Endothelial cell of umbilical vein (primary cell): ENCODE data around the gene CPSF7. TPM values are rescaled to one million over a fixed set of nuclear protein-coding genes. Genes with fewer than 3 reads are reported as not detected.

ENCODE experiments used
- BruUV-seq: library from RNA; stranded (reverse); fragments of 400-500 nt; replicated peaks from 2 replicates; lab custom pipeline; 2021; lab: Mats Ljungman, UMichigan
- CTCF ChIA-PET: fragments of 300-600, 350-600 bp; sonication (Branson Sonifier 250); formaldehyde crosslinking; loops from one replicate; lab custom pipeline; 2021; ENCODE audit warnings: antibody characterized with exemption, inconsistent platforms; lab: Charles Lee
- POLR2A ChIA-PET: fragments of 300-600, 350-600 bp; sonication (Branson Sonifier 250); formaldehyde crosslinking; loops from one replicate; lab custom pipeline; 2021; ENCODE audit warnings: antibody characterized with exemption, inconsistent platforms; lab: Charles Lee
- DNase-seq: peaks from one replicate; pipeline ENCODE4 v3.0.0-alpha.2; 2011; ENCODE audit warnings: low read depth, low spot score
- FAIRE-seq: peaks from 2 replicates; lab custom pipeline; 2011; peaks lifted over from hg19 to GRCh38; lab: Jason Lieb, UNC
- H2AFZ ChIP-seq: 2 replicates; pipeline ENCODE4 v1.6.0; 2012; ENCODE audit warnings: low read depth, low read length, control low read depth, inconsistent platforms
- H3K27ac ChIP-seq: 2 replicates; pipeline ENCODE4 v1.5.1; 2011; ENCODE audit warnings: low read depth, mild to moderate bottlenecking, control low read depth, low read length, moderate library complexity; ENCODE audit not compliant: insufficient read depth
- H3K27me3 ChIP-seq, 2 experiments: 2 replicates each; pipeline versions ENCODE4 v1.6.0 to v1.6.1; 2011; ENCODE audit warnings: low read length in 2 of 2, mixed read lengths in 1 of 2; ENCODE audit not compliant: control insufficient read depth in 2 of 2, insufficient read depth in 2 of 2
- H3K36me3 ChIP-seq, 2 experiments: 2 replicates in 1 of 2; 3 replicates in 1 of 2; pipeline ENCODE4 v1.5.1; 2011; ENCODE audit warnings: low read length in 2 of 2, mild to moderate bottlenecking in 1 of 2, moderate library complexity in 1 of 2; ENCODE audit not compliant: control insufficient read depth in 2 of 2, insufficient read depth in 2 of 2; ENCODE audit errors: extremely low read depth in 1 of 2
- H3K4me1 ChIP-seq: 3 replicates; pipeline ENCODE4 v1.5.1; 2011; ENCODE audit warnings: mild to moderate bottlenecking, low read length; ENCODE audit not compliant: control insufficient read depth, insufficient read depth; ENCODE audit errors: extremely low read depth
- H3K4me2 ChIP-seq: 2 replicates; pipeline ENCODE4 v1.6.1; 2011; ENCODE audit warnings: low read length, control low read depth, mixed read lengths; ENCODE audit not compliant: insufficient read depth
- H3K4me3 ChIP-seq, 3 experiments: fragments of 200-600 bp in 1 of 3; sonication (generic), shearing (Covaris generic) in 1 of 3; replicated peaks in 1 of 3; 2 replicates each; pipeline ENCODE4 v1.5.1; 2011 to 2016; ENCODE audit warnings: control low read depth in 3 of 3, low read length in 3 of 3, mild to moderate bottlenecking in 2 of 3, inconsistent platforms in 1 of 3, low read depth in 1 of 3, moderate library complexity in 1 of 3; ENCODE audit not compliant: insufficient read depth in 1 of 3
- H3K79me2 ChIP-seq: 2 replicates; pipeline ENCODE4 v1.6.0; 2012; ENCODE audit warnings: low read length, inconsistent platforms; ENCODE audit not compliant: control insufficient read depth, insufficient read depth
- H3K9ac ChIP-seq: replicated peaks from 2 replicates; pipeline ENCODE3; 2011; ENCODE audit warnings: low read length, control low read depth; ENCODE audit not compliant: insufficient read depth; ENCODE audit errors: extremely low read depth
- H3K9me1 ChIP-seq: replicated peaks from 3 replicates; pipeline ENCODE4 v1.6.0; 2011; ENCODE audit warnings: mild to moderate bottlenecking, low read length; ENCODE audit not compliant: control insufficient read depth, insufficient read depth; ENCODE audit errors: extremely low read depth
- H3K9me3 ChIP-seq: replicated peaks from 2 replicates; pipeline ENCODE4 v1.5.1; 2012; ENCODE audit warnings: low read length, inconsistent platforms; ENCODE audit not compliant: control insufficient read depth, insufficient read depth
- H4K20me1 ChIP-seq: replicated peaks from 2 replicates; pipeline ENCODE3; 2011; ENCODE audit warnings: mild to moderate bottlenecking, low read length; ENCODE audit not compliant: control insufficient read depth, insufficient read depth; ENCODE audit errors: extremely low read depth
- EZH2 ChIP-seq: IDR thresholded peaks from 2 replicates; pipeline ENCODE4 v1.6.1; 2012; ENCODE audit warnings: borderline replicate concordance, low read depth, mild to moderate bottlenecking, moderate library complexity, low read length, inconsistent platforms; ENCODE audit not compliant: severe bottlenecking
- FOS ChIP-seq: IDR thresholded peaks from 2 replicates; pipeline ENCODE4 v1.6.1; 2011; ENCODE audit warnings: mild to moderate bottlenecking, low read length, moderate library complexity, borderline replicate concordance; ENCODE audit not compliant: insufficient read depth
- GATA2 ChIP-seq: IDR thresholded peaks from 2 replicates; pipeline ENCODE4 v1.7.0; 2011; ENCODE audit warnings: low read depth, mild to moderate bottlenecking, moderate library complexity, mixed read lengths, low read length; ENCODE audit not compliant: insufficient read length, insufficient read depth
- JUN ChIP-seq: IDR thresholded peaks from 2 replicates; pipeline ENCODE4 v1.6.1; 2011; ENCODE audit warnings: borderline replicate concordance, low read depth; ENCODE audit not compliant: insufficient read length, insufficient read depth
- MYC ChIP-seq: IDR thresholded peaks from one replicate; pipeline ENCODE4 v1.6.1; 2011; ENCODE audit warnings: mild to moderate bottlenecking, low read depth, low read length
- POLR2A ChIP-seq: IDR thresholded peaks from 2 replicates; pipeline ENCODE4 v1.6.1; 2012; ENCODE audit warnings: low read depth, mild to moderate bottlenecking, control low read depth, low read length
- POLR2AphosphoS5 ChIP-seq: IDR thresholded peaks from 2 replicates; pipeline ENCODE4 v1.6.1; 2012; ENCODE audit warnings: low read depth, mild to moderate bottlenecking, control low read depth, low read length, moderate library complexity; ENCODE audit not compliant: insufficient read depth
- dilution Hi-C: fragments of 300-500 bp; cut with MboI; formaldehyde crosslinking; loops from one replicate; pipeline ENCODE4 v1.15.0; 2019; ENCODE audit warnings: low sequenced_read_pairs; ENCODE audit not compliant: extremely low pct_ligation_motif_present
- intact Hi-C: fragments of 100-400 bp; cut with micrococcal nuclease; formaldehyde crosslinking; loops from one replicate; pipeline ENCODE4 v1.10.0; 2022
- polyA plus RNA-seq, 4 experiments: library from polyadenylated mRNA; depleted of rRNA in 3 of 4; stranded (reverse) in 3 of 4; unstranded in 1 of 4; fragments of >200 nt; gene quantifications; 2 replicates each; pipeline versions ENCODE4 v1.2.1 to v1.2.3, GENCODE V29; 2011 to 2012; ENCODE audit warnings: missing spikeins in 1 of 4
- total RNA-seq: library from RNA; stranded (reverse); gene quantifications from 2 replicates; pipeline ENCODE4 v1.2.3, GENCODE V29; 2021
- TF ChIP-seq, protein P1 (sequence below): IDR thresholded peaks from 2 replicates; pipeline ENCODE4 v1.6.1; 2011; ENCODE audit not compliant: insufficient read depth, insufficient read length
- TF ChIP-seq, protein P2 (sequence below), 2 donors: IDR thresholded peaks; 1 replicate in 1 of 2; 2 replicates in 1 of 2; pipeline ENCODE4 v1.5.1; 2011; ENCODE audit warnings: low read length in 2 of 2, mild to moderate bottlenecking in 2 of 2, moderate library complexity in 2 of 2, control low read depth in 1 of 2, inconsistent platforms in 1 of 2, low read depth in 1 of 2; ENCODE audit not compliant: insufficient read depth in 1 of 2; ENCODE audit errors: extremely low read depth in 1 of 2

CPSF7 gene
- total and polyA plus RNA-seq, 2 donors (not counting 3 experiments of a cell fraction or from before 2014, with no cell fraction given) = 77.0 to 88.4 TPM

DNA sequence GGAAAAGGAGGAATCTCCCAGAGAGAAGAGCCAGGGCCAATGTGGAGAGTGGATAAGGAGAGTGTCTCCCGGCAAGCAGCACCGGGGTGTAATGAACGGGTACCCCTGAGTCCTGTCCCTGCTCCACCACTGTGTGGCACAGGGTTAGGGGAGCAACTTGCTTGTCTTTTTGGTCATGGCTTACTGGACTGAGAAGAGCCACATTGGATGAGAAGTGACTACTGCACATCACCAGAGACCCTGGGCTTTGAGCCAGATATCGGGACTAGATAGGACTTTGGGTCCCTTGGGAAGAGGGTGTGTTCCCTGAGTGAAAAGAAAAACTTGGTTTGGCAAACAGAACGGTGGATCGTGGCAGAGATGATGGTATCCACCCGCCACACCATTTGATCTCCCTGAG, 24.7 kb upstream of the CPSF7 start:
- Histone ChIP-seq H3K9me1 (no peaks in the 10 kb centered on the region), H3K27ac (no peak overlapping the region), H3K4me3 (no peak overlapping the region), H3K9ac (no peak overlapping the region), H4K20me1 (no peaks in the 10 kb centered on the region), H3K9me3 (no peaks in the 10 kb centered on the region), H3K27me3 (no peaks in the 10 kb centered on the region), H3K36me3 (peaks cover 0 to 7% of the 10 kb centered on the region in 2 experiments), H3K4me2 (no peak overlapping the region), H3K4me1 (no peaks in the 10 kb centered on the region), H3K79me2 (no peaks in the 10 kb centered on the region), H2AFZ (no peak overlapping the region)
- intact Hi-C loops = no loop called here
- BruUV-seq = no TSS peak
- dilution Hi-C loops = no loop called here
- DNase-seq (no peak), FAIRE-seq (no peak)
- TF ChIP-seq, protein P1, sequence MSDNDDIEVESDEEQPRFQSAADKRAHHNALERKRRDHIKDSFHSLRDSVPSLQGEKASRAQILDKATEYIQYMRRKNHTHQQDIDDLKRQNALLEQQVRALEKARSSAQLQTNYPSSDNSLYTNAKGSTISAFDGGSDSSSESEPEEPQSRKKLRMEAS = no peak
- TF ChIP-seq GATA2 = no peak
- TF ChIP-seq, protein P2, sequence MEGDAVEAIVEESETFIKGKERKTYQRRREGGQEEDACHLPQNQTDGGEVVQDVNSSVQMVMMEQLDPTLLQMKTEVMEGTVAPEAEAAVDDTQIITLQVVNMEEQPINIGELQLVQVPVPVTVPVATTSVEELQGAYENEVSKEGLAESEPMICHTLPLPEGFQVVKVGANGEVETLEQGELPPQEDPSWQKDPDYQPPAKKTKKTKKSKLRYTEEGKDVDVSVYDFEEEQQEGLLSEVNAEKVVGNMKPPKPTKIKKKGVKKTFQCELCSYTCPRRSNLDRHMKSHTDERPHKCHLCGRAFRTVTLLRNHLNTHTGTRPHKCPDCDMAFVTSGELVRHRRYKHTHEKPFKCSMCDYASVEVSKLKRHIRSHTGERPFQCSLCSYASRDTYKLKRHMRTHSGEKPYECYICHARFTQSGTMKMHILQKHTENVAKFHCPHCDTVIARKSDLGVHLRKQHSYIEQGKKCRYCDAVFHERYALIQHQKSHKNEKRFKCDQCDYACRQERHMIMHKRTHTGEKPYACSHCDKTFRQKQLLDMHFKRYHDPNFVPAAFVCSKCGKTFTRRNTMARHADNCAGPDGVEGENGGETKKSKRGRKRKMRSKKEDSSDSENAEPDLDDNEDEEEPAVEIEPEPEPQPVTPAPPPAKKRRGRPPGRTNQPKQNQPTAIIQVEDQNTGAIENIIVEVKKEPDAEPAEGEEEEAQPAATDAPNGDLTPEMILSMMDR (IDR thresholded peaks at IDR 0.05; ENCODE audit: extremely low read depth in 1 of 2, insufficient read depth in 1 of 2, low read depth in 1 of 2, low read length in 2 of 2) = no peak
- TF ChIP-seq MYC = no peak
- no peak for TF ChIP-seq POLR2A
- TF ChIP-seq FOS = no peak
- no peak for TF ChIP-seq POLR2AphosphoS5
- TF ChIP-seq EZH2 = no peak
- TF ChIP-seq JUN = no peak
- POLR2A ChIA-PET = no interaction called here
- CTCF ChIA-PET = interaction anchor here (1.9 kb wide), 1 partner anchor 19 kb away, joined by 4 read pairs; no protein-coding TSS in a partner anchor
